ENCODE measurements around the gene BCR.

Gene BCR

DNA sequence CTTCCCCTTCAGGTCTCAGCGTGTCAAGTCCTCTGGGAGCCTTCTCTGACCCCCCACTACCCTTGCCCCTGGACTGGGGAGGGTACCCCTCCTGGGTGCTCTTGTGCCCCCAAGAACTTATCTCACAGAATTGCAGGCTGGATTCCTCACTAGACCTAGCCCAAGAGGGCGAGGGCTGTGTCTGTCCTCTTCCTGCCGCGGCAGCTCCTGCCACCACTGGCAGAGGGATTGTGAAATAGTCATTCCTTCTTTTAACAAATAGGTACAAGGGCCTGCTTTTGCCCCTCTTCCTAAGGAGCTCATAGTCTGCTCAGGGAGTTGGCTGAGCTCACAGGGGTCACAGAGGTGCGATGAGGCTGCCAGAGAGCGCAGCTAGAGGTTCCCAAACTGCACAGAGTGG is 29.5 kb upstream of the BCR start:
- Histone ChIP-seq H3K9me3 (ENCODE audit: control insufficient read depth, low read length) (no peaks in the 10 kb centered on the region), H3K36me3 (ENCODE audit: control insufficient read depth, insufficient read depth, low read length) (peaks cover 3% of the 10 kb centered on the region), H3K4me1 (ENCODE audit: control insufficient read depth, insufficient read depth, low read length) (peaks cover 13% of the 10 kb centered on the region), H3K27me3 (ENCODE audit: control insufficient read depth, insufficient read depth, low read length, poor library complexity, severe bottlenecking) (no peaks in the 10 kb centered on the region), H3K27ac (ENCODE audit: insufficient read depth, low read depth, low read length, poor library complexity, severe bottlenecking) (no peak overlapping the region), H3K4me3 (ENCODE audit: insufficient read depth, low read depth, low read length) (no peak overlapping the region)
- 92 to 96% methylated on average over 6 of the region's 6 CpGs for WGBS, 2 experiments

- Histone ChIP-seq H3K4me1 (ENCODE audit: control insufficient read depth, insufficient read depth, low read length) (peaks cover 12% of the 10 kb centered on the region), H3K27ac (ENCODE audit: insufficient read depth, low read depth, low read length, poor library complexity, severe bottlenecking) (no peak overlapping the region), H3K27me3 (ENCODE audit: control insufficient read depth, insufficient read depth, low read length, poor library complexity, severe bottlenecking) (no peaks in the 10 kb centered on the region), H3K4me3 (ENCODE audit: insufficient read depth, low read depth, low read length) (no peak overlapping the region), H3K36me3 (ENCODE audit: control insufficient read depth, insufficient read depth, low read length) (peaks cover 3% of the 10 kb centered on the region), H3K9me3 (ENCODE audit: control insufficient read depth, low read length) (no peaks in the 10 kb centered on the region)
- WGBS, 2 experiments = 91 to 94% methylated on average over 16 of the region's 16 CpGs
These were observed 28.5 kb upstream of the BCR start for GRCh38 chr22:23151827-23152226.

GRCh38 chr22:23152238-23153114 is 27.8 kb upstream of the BCR start:
- WGBS, 2 experiments = 91% methylated on average over 19 of the region's 19 CpGs
- H3K36me3 ChIP-seq (ENCODE audit: control insufficient read depth, insufficient read depth, low read length) = peaks cover 3% of the 10 kb centered on the region

DNA sequence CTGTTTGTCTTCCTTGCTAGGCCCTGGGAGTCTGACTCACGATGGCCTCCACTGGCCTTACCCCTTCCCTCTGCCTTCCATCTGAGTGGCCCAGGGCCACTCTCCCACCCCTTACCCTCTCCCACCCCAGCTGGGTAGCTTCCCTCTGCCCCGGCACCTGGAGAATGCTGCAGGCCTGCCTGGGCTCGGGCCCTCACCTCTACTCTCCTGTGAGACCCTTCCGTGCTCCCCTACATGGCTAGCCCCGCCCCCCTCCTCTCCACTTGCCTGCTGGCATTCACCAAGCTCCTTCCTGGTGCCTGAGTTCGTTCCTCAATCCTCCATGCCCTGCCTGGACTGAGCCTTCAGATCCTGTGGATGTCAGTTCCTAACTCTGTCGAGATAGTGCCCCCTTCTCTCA is 26.3 kb upstream of the BCR start:
- 78 to 79% methylated on average over 7 of the region's 7 CpGs for WGBS, 2 experiments
- peaks cover 15% of the 10 kb centered on the region for H3K4me1 ChIP-seq (ENCODE audit: control insufficient read depth, insufficient read depth, low read length)
- H3K27me3 ChIP-seq (ENCODE audit: control insufficient read depth, insufficient read depth, low read length, poor library complexity, severe bottlenecking) = no peaks in the 10 kb centered on the region
- no peaks in the 10 kb centered on the region for H3K9me3 ChIP-seq (ENCODE audit: control insufficient read depth, low read length)
- no peak overlapping the region for H3K27ac ChIP-seq (ENCODE audit: insufficient read depth, low read depth, low read length, poor library complexity, severe bottlenecking)
- no peak overlapping the region for H3K4me3 ChIP-seq (ENCODE audit: insufficient read depth, low read depth, low read length)
- H3K36me3 ChIP-seq (ENCODE audit: control insufficient read depth, insufficient read depth, low read length) = peaks cover 3% of the 10 kb centered on the region

More at GRCh38 chr22:23152238-23153114, 27.8 kb upstream of the BCR start:
- Histone ChIP-seq H3K27ac (ENCODE audit: insufficient read depth, low read depth, low read length, poor library complexity, severe bottlenecking) (no peak overlapping the region), H3K4me3 (ENCODE audit: insufficient read depth, low read depth, low read length) (no peak overlapping the region), H3K27me3 (ENCODE audit: control insufficient read depth, insufficient read depth, low read length, poor library complexity, severe bottlenecking) (no peaks in the 10 kb centered on the region), H3K9me3 (ENCODE audit: control insufficient read depth, low read length) (no peaks in the 10 kb centered on the region), H3K4me1 (ENCODE audit: control insufficient read depth, insufficient read depth, low read length) (peaks cover 15% of the 10 kb centered on the region)

DNA sequence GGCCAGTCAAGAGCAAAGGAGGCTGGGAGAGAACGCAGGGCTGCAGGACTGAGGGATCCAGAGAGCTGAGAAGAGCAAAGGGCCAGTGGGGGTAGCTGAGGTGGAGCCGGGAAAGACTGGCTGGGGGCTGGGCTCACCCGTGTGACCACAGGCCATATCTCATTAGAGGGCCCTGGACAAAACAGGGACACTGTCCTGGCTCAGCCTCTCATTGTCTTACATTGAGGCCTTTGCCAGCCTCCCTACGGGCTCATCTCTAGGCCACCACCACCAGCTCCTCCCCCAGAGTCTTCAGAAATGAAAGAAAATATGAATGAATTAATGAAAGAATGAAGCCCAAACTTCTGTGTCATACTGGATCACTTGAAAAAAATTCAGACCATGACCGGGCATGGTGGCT is 25.8 kb upstream of the BCR start:
- no peak overlapping the region for H3K27ac ChIP-seq (ENCODE audit: insufficient read depth, low read depth, low read length, poor library complexity, severe bottlenecking)
- no peak overlapping the region for H3K4me3 ChIP-seq (ENCODE audit: insufficient read depth, low read depth, low read length)
- WGBS, 2 experiments = 85 to 86% methylated on average over 5 of the region's 5 CpGs
- no peaks in the 10 kb centered on the region for H3K27me3 ChIP-seq (ENCODE audit: control insufficient read depth, insufficient read depth, low read length, poor library complexity, severe bottlenecking)
- no peaks in the 10 kb centered on the region for H3K9me3 ChIP-seq (ENCODE audit: control insufficient read depth, low read length)
- peaks cover 3% of the 10 kb centered on the region for H3K36me3 ChIP-seq (ENCODE audit: control insufficient read depth, insufficient read depth, low read length)
- peaks cover 15% of the 10 kb centered on the region for H3K4me1 ChIP-seq (ENCODE audit: control insufficient read depth, insufficient read depth, low read length)

DNA sequence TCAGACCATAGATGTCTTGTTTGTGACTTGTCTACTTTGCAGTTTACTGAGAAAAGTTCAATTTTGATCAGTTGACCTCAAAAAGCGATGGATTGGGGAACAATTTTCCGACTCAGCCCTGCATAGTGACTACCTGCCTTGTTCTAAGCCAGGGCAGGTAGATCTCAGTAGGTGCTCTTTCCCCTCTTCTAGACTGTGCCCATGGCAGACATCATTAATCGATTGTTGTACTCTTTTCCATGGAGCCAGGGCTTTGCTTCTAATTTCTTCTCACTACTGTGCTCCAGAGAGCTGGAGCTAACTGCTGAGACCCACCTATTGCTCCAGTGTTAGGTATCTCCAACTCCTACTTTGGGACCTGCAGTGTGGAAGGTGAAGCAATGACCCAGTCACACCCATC is 25.2 kb upstream of the BCR start:
- Histone ChIP-seq H3K4me1 (ENCODE audit: control insufficient read depth, insufficient read depth, low read length) (peaks cover 10% of the 10 kb centered on the region), H3K27ac (ENCODE audit: insufficient read depth, low read depth, low read length, poor library complexity, severe bottlenecking) (no peak overlapping the region), H3K9me3 (ENCODE audit: control insufficient read depth, low read length) (no peaks in the 10 kb centered on the region), H3K36me3 (ENCODE audit: control insufficient read depth, insufficient read depth, low read length) (no peaks in the 10 kb centered on the region), H3K4me3 (ENCODE audit: insufficient read depth, low read depth, low read length) (no peak overlapping the region), H3K27me3 (ENCODE audit: control insufficient read depth, insufficient read depth, low read length, poor library complexity, severe bottlenecking) (no peaks in the 10 kb centered on the region)
- 93 to 97% methylated on average over 3 of the region's 3 CpGs for WGBS, 2 experiments

DNA sequence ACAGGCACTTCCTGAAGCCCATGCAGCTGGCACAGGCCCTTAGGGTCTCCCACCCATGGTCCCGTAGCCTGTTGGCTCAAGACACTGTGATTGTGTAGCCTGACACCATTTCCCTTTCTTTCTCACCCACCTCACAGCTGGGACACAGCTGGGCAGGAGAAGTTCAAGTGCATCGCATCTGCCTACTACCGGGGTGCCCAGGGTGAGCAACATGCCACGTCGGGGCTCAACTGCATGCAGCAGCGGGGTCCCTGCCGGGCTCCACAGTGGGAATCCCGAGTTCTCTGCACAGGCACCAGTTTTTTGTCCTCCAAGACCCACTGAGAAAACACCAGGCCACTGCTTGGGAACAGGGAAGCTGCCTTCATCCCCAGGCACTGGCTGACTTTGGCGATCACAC is 24.5 kb upstream of the BCR start:
- no peaks in the 10 kb centered on the region for H3K36me3 ChIP-seq (ENCODE audit: control insufficient read depth, insufficient read depth, low read length)
- H3K27me3 ChIP-seq (ENCODE audit: control insufficient read depth, insufficient read depth, low read length, poor library complexity, severe bottlenecking) = no peaks in the 10 kb centered on the region
- WGBS, 2 experiments = 88 to 93% methylated on average over 9 of the region's 9 CpGs
- no peak overlapping the region for H3K4me3 ChIP-seq (ENCODE audit: insufficient read depth, low read depth, low read length)
- no peak overlapping the region for H3K27ac ChIP-seq (ENCODE audit: insufficient read depth, low read depth, low read length, poor library complexity, severe bottlenecking)
- H3K4me1 ChIP-seq (ENCODE audit: control insufficient read depth, insufficient read depth, low read length) = peaks cover 10% of the 10 kb centered on the region
- no peaks in the 10 kb centered on the region for H3K9me3 ChIP-seq (ENCODE audit: control insufficient read depth, low read length)

DNA sequence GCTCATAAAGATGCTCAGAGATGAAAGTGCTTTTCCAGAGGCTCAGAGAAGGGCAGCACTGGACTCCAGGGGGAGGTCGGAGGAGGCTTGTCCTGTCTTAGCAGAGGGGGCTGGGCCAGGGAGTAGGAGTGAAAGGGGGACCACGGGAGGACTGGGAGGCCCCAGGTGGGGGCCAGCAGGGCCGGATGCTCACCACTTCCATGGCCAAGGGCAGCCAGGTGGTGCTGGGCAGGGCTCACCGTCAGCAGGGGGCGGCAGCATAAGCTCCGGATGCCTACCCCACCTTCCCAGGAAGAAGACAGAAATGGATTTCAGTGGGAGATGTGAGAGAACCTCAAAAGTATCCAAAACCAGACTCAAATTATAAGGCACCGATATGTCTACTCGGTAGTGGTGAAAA is 24.0 kb upstream of the BCR start:
- no peaks in the 10 kb centered on the region for H3K9me3 ChIP-seq (ENCODE audit: control insufficient read depth, low read length)
- H3K36me3 ChIP-seq (ENCODE audit: control insufficient read depth, insufficient read depth, low read length) = no peaks in the 10 kb centered on the region
- H3K27ac ChIP-seq (ENCODE audit: insufficient read depth, low read depth, low read length, poor library complexity, severe bottlenecking) = no peak overlapping the region
- no peak overlapping the region for H3K4me3 ChIP-seq (ENCODE audit: insufficient read depth, low read depth, low read length)
- 54 to 63% methylated on average over 8 of the region's 8 CpGs for WGBS, 2 experiments
- H3K4me1 ChIP-seq (ENCODE audit: control insufficient read depth, insufficient read depth, low read length) = peaks cover 10% of the 10 kb centered on the region
- no peaks in the 10 kb centered on the region for H3K27me3 ChIP-seq (ENCODE audit: control insufficient read depth, insufficient read depth, low read length, poor library complexity, severe bottlenecking)

GRCh38 chr22:23157560-23158515 is 22.5 kb upstream of the BCR start:
- no peaks in the 10 kb centered on the region for H3K27me3 ChIP-seq (ENCODE audit: control insufficient read depth, insufficient read depth, low read length, poor library complexity, severe bottlenecking)
- H3K27ac ChIP-seq (ENCODE audit: insufficient read depth, low read depth, low read length, poor library complexity, severe bottlenecking) = no peak overlapping the region
- WGBS, 2 experiments = 93 to 94% methylated on average over 22 of the region's 22 CpGs

More at GRCh38 chr22:23157560-23158515, 22.5 kb upstream of the BCR start:
- Histone ChIP-seq H3K4me1 (ENCODE audit: control insufficient read depth, insufficient read depth, low read length) (peaks cover 10% of the 10 kb centered on the region), H3K4me3 (ENCODE audit: insufficient read depth, low read depth, low read length) (no peak overlapping the region), H3K36me3 (ENCODE audit: control insufficient read depth, insufficient read depth, low read length) (no peaks in the 10 kb centered on the region), H3K9me3 (ENCODE audit: control insufficient read depth, low read length) (no peaks in the 10 kb centered on the region)

Data from ectodermal cell (in vitro differentiated cells).